GM18507 (cell line): ENCODE results near the gene ANKRD10.
"Not testable (repeated sequence)": the region's sequence is repeated elsewhere in the genome, so short reads cannot be mapped to it uniquely, and the experiment has no call there.

Experiments
- DNase-seq: peaks from one replicate; pipeline ENCODE4 v3.0.0; 2011; ENCODE audit warnings: low read depth; ENCODE audit not compliant: insufficient read length; ENCODE audit errors: extremely low spot score
- FAIRE-seq: peaks from 2 replicates; lab custom pipeline; 2011; peaks lifted over from hg19 to GRCh38; lab: Jason Lieb, UNC

Gene ANKRD10

DNA sequence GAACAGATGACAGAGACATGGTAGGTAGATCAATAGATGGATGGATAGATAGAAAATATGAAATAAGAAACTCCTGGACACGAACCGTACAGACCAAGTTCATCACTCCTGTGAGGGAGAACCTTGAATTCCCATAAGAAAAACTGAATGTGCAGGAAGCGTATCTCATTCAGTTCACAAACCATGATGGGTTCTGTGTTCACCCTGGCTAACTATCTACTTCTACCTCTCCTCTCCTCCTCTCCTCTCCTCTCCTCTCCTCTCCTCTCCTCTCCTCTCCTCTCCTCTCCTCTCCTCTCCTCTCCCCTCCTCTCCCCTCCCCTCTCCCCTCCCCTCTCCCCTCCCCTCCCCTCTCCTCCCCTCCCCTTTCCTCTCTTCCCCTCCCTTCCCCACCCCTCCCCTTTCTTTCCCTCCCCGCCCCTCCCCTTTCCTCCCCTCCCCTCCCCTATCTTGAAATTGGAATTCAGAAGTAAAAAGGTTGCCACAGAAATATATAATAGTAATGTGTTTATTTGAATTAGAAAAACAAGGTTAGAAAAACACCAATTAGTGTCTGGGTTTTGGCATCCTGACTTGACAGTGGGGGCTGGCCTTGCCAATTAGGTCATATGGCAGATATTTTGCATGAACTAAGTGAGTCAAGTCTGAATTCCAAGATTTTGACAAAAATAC is 75.9 kb downstream of the ANKRD10 start:
- FAIRE-seq (no peak), DNase-seq (no peak)

DNA sequence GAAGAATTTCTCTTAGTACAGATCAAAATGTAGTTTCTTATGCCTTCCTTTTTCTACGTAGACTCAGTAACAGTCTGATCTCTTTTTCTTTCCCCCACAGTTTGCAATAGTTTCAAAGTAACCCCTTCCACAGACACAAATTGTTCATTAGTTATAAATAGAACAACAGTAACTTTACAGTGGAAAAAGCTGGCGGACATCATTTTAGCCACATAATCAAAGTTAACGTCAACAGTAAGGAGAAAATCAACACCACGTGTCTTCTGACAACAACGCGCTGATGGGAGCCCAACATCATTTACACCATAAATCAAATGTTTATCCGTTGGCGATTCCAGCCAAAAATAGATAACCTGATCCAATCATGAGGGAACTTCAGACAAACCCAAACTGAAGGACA is 76.8 kb downstream of the ANKRD10 start:
- no peak for FAIRE-seq
- DNase-seq: no peak

DNA sequence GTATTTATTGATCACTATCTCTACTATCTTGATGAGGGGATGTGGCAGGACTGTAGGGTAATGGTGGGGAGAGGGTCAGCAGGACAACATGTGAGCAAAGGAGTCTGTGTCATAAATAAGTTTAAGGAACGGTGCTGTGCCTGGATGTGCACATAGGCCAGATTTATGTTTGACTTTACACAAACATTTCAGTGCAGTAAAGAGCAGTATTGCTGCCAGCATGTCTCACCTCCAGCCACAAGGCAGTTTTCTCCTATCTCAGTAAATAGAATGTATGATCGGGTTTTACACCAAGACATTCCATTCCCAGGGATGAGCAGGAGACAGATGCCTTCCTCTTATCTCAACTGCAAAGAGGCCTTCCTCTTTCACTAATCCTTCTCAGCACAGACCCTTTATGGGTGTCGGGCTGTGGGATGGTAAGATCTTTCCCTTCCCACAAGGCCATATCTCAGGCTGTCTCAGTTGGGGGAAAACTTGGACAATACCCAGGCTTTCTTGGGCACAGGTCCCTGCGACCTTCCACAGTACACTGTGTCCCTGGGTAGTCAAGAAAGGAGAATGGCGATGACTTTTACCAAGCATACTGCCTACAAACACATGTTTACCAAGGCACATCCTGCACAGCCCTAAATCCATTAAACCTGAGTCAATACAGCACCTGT is 77.3 kb downstream of the ANKRD10 start:
- not testable (repeated sequence) for FAIRE-seq, DNase-seq

DNA sequence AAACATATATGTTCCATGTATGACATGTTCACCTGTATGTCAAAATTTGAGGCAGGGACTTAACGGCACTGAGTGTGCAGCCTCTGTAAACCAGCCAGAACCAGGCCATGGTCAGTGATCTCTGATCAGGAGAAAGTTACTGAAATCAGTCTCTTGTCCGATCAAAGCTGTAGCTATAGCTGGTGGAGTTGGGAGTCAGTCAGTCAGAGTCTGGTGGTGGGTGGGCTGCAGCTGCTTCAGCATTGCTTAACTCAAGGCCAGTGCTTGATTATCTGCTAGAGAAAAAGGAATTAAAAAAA is 78.3 kb downstream of the ANKRD10 start:
- no peak for DNase-seq
- FAIRE-seq: no peak

DNA sequence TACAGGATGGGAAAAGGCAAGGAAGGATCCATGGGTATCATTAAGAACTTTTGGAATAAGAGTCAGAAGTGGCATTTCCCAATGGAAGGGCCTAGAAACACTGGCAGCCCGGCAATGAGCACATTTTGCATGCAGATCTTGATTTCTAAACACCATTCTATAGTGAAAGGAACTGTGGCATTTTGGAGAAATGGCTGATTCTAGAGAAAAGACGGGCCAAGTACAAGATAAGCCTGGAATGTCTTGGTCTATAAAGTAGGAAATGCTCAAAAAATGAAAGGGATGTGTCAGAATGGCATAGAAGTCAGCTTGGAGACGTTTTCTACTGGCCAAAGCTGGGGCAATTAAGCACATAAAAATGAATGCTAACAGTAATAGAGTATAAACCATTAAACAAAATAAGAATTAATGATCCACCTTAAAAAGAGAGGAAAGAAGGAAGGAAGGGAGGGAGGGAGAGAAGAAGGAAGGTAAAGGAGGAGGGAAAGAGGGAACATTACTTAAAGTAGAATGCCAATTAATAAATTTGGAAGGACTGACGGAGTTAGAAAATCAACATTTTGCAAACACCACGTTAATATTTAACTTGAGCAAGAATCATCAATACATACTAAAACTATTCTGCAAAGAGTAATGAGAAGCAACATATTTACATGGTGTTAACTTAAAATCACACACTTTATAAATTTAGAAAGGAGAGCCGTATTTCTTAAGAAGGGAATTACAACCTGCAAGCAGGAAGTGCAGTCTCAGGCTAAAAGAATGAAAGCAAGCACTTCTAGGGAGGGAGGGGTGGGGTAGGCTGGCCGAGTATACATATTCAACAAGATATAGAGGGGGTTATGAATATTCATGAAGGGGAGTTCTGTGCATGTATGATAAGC is 78.9 kb downstream of the ANKRD10 start:
- DNase-seq (no peak), FAIRE-seq (no peak)

DNA sequence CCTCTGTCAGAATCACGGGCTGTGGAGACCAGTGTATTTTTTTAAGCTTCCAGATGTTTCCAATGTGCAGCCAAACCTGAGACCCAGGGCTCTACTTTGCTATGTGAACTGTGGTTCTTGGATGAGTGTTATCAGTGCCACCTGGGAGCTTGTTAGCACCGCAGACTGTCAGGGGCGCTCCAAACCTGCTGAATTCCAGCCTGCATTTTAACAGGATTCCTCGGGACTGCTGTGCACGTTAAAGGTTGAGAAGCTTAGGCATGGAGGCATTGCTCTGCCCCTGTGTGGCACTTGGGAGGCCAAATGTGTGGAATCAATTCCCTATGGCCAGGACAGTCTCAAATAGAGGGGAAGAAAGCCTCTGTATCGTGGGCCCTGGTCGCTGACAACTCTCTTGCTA is 80.3 kb downstream of the ANKRD10 start:
- DNase-seq (no peak), FAIRE-seq (no peak)

DNA sequence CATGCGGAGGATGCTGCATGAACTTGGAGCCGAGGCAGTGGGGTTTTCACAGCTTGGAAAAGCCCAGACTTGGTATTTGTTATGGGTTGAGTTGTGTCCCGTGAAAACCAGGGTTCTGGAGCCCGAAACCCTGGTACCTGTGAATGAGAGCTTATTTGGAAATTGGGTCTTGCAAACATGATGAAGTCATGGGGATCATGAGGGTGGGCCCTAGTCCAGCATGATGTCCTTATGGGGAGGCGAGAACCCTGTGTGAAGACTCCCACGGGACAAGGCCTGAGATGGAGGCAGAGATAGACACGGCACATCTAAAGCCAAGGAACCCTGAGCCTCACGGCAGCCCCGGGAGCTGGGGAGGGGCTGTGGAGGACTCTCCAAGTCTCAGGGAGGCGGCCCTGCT is 82.3 kb downstream of the ANKRD10 start:
- FAIRE-seq: no peak
- no peak for DNase-seq

DNA sequence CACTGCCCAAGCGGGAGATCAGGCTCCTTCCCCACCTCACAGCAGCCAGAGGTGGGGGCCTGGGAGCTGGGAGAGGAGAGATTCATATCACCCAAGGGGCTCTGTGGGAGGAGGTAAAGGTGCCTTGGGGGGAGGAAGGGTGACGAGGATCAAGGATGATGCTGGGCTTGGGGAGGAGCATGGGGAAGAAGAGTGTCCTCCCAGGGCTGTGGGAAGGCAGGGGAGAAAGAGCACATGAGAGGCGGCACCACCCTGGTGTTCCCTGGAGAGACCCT is 82.7 kb downstream of the ANKRD10 start:
- no peak for DNase-seq
- no peak for FAIRE-seq

DNA sequence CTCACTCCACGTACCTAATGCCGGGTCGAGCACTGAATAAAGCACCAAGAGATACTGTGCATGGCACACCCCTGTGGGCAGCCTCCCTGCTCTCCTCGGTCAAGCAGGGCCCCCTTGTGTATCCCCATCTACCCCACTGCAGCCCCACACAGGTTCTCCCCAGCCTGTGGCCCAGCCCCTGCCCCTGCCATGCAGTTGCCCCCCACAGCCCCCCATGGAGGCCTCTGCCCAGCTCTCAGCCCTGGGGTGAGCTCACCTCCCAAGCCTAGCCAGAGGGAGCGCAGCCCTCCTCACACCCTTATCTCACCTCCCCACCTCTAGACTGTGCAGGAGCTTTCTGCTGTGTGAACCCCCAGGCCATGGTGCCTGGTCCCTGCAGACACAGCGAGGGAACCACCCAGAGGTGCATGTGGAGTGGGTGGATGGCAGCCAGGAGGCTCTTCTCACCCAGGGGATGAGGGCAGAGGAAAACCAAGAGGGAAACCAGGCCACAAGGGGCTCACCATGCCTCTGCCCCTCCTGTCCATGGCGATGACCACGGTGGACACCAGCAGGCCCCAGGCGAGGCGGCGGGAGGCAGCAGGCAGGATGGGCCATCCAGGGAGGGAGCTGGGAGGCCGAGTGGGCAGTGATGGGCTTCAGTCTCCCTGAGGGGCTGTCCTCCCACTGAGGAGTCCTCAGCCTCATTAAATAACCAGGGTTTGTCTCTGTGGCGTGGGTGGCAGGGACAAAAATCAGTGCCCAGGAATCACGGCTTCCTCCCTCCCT is 83.2 kb downstream of the ANKRD10 start:
- DNase-seq (no peak), FAIRE-seq (no peak)

DNA sequence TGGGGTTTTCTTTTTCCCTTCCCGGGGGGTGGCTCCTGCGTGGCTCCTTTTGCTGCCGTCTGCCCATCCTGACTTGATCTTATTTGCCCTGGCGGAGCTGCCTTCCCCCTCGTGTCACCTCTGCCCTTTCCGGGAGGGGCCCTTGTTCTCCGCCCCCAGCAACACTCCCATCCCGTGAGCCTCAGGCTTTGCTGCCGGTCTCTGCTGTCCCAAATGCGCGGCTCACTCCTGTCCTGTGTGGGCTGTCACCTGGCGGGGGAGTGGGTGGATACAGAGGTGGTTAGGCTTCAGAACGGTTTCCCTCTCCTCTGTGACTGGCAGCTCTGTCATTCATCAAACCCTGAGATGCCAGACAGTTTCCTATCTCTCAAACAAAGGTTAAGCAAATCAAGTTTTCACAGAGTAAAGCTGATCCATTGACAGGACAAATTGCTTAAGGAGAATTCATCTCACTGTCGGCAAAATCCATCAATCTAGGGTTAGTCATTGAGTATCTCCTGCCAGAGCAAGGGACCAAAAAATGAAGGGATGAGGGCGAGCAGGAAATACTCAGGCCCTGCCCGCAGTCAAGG is 84.0 kb downstream of the ANKRD10 start:
- DNase-seq: no peak
- FAIRE-seq: no peak

DNA sequence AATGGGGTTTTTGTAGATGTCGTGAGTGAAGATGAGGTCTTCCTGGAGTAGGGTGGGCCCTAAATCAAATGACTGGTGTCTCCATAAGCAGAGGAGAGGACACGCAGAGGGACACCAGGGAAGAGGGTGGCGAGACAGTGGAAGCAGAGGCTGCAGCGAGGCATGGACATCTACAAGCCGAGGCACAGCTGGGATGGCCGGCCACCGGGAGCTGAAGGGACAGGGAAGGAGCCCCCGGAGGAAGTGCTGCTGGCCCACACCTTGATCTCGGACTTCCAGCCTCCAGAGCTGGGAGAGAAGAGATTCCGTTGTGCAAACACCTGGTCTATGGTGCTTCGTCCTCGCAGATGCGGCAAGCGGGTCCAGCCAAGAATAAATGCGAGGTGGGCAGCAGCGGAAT is 84.5 kb downstream of the ANKRD10 start:
- no peak for DNase-seq
- no peak for FAIRE-seq

DNA sequence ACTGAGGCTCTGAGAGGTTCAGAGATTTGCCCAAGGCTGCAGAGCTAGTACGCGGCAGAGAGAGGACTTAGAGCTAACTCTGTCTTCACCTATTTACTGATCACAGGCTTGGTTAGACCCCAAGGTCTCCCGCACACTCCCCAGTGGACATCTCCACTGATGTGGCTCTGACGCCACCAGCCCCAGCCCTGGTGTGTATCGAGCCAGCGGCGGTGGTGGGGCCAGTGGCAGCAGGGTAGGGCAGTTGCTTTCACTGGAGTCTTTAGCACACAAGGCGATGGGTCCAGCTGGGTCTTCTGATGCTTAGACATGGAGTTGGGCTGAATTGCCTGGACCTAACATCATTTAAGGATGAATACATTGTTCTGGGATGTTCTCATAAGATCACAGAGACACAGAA is 85.4 kb downstream of the ANKRD10 start:
- FAIRE-seq (no peak), DNase-seq (no peak)

DNA sequence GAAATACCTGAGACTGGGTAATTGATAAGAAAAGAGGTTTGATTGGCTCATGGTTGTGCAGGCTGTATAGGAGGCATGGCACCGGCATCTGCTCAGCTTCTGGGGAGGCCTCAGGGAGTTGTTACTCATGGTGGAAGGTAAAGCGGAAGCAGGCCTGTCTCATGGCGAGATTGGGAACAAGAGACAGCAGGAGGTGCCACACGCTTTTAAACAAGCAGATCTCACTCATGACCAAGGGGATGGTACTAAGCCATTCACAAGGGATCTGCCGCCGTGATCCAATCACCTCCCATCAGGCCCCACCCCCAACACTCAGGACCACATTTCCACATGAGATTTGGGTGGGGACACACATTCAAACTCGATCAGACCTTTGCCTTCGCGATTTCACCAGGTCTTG is 86.2 kb downstream of the ANKRD10 start:
- no peak for DNase-seq
- no peak for FAIRE-seq
